GM10266 (cell line): ENCODE data around the gene MRPS27.
"Not testable (repeated sequence)": the region's sequence is repeated elsewhere in the genome, so short reads cannot be mapped to it uniquely, and the experiment has no call there.

Experiments
- DNase-seq: peaks from one replicate; pipeline ENCODE4 v3.0.0; 2012; ENCODE audit errors: extremely low spot score
- TF ChIP-seq, protein P1 (sequence below): IDR thresholded peaks from 2 replicates; pipeline ENCODE4 v1.5.1; 2012; ENCODE audit warnings: mild to moderate bottlenecking, low read depth; ENCODE audit not compliant: control insufficient read depth, insufficient read depth; ENCODE audit errors: missing control alignments

Gene MRPS27

DNA sequence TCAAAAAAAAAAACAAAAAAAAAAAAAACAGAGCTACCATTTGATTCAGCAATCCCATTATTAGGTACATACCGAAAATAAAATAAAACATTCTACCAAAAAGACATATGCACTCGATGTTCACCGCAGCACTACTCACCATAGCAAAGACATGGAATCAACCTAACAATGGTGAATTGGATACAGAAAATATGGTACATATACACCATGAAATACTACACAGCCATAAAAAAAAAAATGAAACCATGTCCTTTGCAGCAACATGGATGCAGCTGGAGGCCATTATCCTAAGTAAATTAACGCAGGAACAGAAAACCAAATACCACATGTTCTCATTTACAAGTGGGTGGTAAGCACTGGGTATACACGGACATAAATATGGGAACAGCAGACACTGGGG lies 21.3 kb downstream of the MRPS27 start:
- TF ChIP-seq, protein P1, sequence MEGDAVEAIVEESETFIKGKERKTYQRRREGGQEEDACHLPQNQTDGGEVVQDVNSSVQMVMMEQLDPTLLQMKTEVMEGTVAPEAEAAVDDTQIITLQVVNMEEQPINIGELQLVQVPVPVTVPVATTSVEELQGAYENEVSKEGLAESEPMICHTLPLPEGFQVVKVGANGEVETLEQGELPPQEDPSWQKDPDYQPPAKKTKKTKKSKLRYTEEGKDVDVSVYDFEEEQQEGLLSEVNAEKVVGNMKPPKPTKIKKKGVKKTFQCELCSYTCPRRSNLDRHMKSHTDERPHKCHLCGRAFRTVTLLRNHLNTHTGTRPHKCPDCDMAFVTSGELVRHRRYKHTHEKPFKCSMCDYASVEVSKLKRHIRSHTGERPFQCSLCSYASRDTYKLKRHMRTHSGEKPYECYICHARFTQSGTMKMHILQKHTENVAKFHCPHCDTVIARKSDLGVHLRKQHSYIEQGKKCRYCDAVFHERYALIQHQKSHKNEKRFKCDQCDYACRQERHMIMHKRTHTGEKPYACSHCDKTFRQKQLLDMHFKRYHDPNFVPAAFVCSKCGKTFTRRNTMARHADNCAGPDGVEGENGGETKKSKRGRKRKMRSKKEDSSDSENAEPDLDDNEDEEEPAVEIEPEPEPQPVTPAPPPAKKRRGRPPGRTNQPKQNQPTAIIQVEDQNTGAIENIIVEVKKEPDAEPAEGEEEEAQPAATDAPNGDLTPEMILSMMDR = no peak
- no peak for DNase-seq

DNA sequence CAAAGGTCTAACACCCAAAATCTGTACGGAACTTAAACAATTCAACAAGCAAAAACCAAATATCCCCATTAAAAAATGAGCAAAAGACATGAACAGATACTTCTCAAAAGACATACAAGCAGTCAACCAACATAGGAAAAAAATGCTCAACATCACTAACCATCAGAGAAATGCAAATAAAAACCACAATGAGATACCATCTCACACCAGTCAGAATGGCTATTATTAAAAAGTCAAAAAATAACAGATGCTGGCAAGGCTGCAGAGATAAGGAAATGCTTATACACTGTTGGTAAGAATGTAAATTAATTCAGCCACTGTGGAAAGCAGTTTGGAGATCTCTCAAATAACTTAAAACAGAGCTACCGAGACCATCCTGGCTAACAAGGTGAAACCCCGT lies 21.9 kb downstream of the MRPS27 start:
- DNase-seq = not testable (repeated sequence)

DNA sequence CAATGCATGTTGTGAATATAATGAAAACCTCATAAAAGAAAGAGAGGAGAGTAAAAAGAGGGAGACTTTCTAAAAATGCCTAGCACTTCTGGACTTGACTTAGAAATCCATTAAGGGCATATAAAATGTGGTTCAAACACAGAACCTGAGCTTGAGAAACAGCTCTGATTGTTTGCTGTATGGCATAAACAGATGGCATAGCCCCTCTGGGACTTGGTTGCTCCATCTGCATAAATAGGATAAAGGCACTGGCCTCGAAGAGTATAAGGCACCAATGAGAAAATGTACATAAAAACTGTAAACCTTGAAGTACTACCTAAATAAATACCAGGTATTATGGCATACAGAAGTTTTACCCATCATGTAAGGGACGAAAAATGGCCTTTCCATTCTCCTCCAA lies 23.8 kb downstream of the MRPS27 start:
- no peak for DNase-seq

DNA sequence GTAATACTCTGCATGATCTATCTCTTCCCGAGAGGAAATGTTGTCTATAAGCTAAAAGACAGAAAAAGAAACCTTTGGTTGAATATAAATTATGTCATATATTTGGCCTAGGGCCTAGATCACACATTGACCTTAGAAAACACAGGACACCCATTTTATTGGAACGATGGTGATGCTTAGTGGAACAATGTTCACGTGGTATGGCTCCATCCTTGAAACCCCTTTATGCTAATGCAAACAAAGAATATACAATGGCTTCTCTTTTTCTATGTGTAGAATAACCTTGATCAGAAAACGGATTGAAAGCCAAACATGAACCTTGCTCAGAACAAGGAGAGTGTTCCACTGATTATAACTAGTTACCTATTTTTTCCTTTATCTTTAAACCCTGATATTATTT lies 24.5 kb downstream of the MRPS27 start:
- TF ChIP-seq, protein P1 = no peak
- no peak for DNase-seq

More for the DNA sequence above, 23.8 kb downstream of the MRPS27 start:
- TF ChIP-seq, protein P1 = no peak

DNA sequence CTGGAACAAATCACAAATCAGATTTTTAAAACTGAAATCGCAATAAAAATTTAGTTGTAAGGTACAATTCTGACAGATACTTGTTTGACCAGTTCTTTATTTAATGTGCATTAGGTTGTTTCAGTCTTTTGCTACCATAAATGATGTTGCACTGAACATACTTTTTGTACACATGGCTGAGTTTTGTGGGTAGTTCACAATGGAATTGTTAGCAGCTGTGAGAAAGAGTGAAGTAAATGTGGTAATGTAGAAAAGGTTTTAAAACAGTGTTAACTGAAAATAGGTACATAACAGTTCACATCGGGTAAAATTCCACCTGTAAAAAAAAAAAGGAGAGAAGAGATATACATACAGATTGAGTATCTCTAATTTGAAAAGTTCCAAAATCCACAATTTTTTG lies 25.6 kb downstream of the MRPS27 start:
- TF ChIP-seq, protein P1 = no peak
- no peak for DNase-seq

DNA sequence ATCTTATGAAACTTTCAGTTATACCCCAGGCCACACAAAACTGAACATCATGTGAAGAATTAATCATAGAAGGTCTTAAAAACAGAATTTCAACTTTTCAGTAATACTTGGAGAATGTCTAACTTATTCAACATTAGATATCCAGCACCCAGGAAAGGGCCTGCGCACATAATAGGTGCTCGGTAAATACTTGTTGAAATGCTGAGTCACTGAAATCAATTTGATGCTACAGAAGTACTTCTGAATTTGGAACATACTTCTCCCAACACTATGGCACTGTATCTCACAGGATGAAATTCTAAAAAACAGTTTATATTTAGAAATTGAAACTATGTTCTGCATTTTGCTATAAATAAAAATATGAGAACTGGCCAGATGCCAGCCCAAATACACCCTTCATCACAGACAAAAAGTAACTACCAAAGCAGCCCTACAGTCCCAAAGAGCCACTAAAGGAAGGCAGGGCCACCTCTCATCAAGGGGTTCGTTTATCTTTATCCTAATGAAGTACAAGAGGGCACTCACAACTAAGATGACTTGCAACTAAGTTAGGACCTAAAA lies 26.5 kb downstream of the MRPS27 start:
- TF ChIP-seq, protein P1 = no peak
- DNase-seq = no peak

DNA sequence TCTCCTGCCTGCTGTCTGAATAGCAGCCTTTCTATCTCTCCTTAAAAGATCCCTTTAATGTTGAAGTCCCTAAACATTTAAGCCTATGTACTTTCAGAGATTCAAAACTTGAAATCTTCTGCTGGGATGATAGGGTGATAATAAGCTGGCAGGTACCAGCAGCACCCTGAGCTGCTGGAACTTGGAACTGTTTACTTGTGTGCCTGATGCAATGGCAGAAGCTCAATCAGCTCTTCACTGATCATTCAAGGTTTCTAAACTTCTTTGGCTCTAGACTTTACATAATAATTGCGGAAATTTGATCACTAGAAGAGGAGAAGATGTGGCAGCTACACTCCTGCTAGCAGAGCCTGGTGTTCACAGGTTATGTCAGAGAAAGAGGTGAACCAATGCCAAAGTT lies 27.6 kb downstream of the MRPS27 start:
- DNase-seq = no peak
- TF ChIP-seq, protein P1 = no peak

DNA sequence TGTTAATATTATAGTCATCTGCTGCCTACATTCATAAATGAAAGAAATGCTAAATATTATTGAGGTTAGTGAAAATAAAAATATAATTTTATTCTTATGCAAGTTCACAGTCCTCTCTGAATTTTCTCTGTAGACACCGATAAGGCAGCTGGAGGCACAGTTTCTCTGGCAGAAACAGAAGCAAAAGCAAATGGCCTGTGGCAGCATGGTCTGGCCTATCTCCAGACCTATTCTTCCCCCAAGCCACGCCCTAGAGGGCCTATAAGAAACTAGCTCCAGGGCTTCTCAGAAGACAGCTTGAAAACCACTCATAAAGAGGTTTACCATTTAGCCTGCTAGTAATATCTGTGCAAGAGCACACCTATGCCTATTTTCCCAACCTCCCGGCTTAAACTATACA lies 28.4 kb downstream of the MRPS27 start:
- TF ChIP-seq, protein P1 = no peak
- DNase-seq = no peak
